ENCODE data around the gene MXD3.

The MXD3 gene

DNA sequence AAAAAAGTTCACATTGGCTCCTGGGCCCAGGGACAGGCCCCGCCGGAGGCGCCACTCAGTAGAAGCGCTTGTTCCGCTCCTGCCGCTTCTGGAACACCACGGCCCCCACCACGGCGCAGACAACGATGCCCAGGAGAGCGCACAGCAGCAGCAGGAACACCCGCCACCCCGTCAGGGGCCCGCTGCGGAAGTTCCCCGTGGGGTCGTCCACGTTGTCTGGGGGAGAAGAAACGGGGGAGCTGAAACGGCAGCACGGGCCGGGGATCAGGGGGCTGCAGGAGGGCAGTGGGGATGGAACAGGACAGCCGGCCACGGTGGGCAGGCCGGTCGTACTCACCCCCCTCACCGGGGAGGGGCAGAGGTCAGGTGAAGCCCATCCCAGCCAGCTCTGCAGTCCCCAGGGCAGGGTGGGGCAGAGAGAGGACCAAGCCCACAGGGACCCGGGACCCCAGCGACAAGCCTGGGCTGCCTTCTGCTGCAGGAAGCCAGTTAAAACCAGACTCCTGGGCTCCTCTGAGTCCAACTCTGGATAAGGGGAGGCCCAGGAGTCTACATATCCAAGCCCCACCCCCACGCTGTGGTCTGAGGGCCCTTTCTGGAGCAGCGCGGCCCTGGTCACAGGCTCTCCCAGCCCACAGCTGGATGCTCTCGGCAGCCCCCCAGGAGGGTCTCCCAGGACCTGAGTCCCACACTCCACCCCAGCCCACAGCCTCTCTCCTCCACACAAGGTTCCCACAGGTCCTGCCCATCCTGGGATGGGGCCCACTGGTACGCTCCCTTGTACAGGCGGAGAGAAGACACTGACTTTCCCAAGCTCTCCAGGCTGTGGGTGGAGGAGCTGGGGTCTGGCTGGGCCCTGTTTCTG lies 20.6 kb upstream of the MXD3 start:
- no peak overlapping the region for H3K9ac ChIP-seq (ENCODE audit: low read depth, low read length)
- no peaks in the 10 kb centered on the region for H3K27me3 ChIP-seq (ENCODE audit: insufficient read depth, low read length)
- 94% methylated on average over 35 of the region's 35 CpGs for WGBS
- no peak overlapping the region for H3K4me3 ChIP-seq (ENCODE audit: low read length)
- no peaks in the 10 kb centered on the region for H3K4me1 ChIP-seq (ENCODE audit: insufficient read depth, low read length)
- H3K36me3 ChIP-seq (ENCODE audit: insufficient read depth, low read length), result peaks cover 66% of the 10 kb centered on the region
- H3K27ac ChIP-seq (ENCODE audit: low read depth, low read length), result no peak overlapping the region
- no peaks in the 10 kb centered on the region for H3K9me3 ChIP-seq (ENCODE audit: insufficient read depth, low read depth, low read length)

DNA sequence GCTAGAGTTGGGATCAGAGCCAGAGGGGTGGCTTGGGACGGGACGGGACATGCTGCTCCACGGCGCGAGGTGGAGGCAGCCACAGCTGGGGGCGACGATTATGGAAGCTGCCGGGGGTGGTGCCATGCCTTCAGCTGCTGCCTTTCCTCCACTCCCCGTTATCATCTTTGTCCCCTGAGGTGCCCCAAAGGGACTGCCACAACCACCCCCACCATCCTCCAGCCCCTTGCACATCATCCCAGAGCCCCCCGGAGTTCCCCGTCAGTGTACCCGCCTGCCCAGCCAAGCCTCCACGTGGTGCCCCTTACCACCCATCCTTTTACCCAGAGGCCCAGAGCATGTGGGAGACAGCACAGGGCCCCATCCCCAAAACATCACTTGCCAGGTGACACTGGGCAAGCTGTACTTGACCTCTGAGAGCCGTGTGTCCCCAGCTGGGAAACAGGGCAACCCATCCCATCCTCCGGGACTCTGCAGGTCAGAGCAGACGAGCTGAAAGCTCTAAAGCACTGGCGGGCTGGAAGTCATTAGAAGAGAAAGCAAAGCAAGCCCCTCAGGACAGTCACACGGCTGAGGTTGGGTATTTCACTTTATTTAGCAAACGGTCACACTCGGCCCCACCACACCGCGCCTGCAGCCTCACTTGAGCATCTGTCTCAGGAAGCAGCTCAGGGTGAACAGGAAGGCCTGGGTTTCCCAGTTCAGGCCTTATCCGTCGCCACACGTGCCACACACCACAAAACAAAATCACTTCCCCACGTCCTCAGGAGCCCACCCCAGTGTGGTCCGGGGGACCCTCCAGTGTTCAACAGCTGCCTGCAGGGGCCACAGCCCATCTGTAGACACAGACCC lies 19.5 kb upstream of the MXD3 start:
- Histone ChIP-seq H3K4me3 (ENCODE audit: low read length) (no peak overlapping the region), H3K9me3 (ENCODE audit: insufficient read depth, low read depth, low read length) (no peaks in the 10 kb centered on the region), H3K27me3 (ENCODE audit: insufficient read depth, low read length) (no peaks in the 10 kb centered on the region), H3K9ac (ENCODE audit: low read depth, low read length) (no peak overlapping the region; the same call in 1 of the 2 replicates), H3K4me1 (ENCODE audit: insufficient read depth, low read length) (peaks cover under 1% of the 10 kb centered on the region; the same call in 1 of the 2 replicates), H3K36me3 (ENCODE audit: insufficient read depth, low read length) (peaks cover 55% of the 10 kb centered on the region), H3K27ac (ENCODE audit: low read depth, low read length) (no peak overlapping the region)
- WGBS, result 95% methylated on average over 27 of the region's 27 CpGs

DNA sequence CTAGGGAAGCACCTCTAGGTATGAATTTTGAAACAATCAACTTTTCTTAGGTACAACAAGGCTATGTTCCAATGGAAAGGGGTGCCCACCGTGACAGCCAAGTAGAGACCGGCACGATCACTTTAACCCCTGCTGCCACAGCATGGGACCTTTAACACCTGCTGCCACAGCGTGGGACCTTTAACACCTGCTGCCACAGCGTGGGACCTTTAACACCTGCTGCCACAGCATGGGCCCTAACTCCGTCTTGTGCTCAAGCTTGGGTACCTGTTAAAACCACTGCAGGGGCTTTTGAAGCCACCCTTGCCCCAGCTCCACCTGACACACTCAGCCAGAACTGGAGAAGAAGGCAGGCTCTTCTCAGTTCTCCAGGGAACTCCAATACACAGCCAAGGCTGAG lies 18.2 kb upstream of the MXD3 start:
- Histone ChIP-seq H3K36me3 (ENCODE audit: insufficient read depth, low read length) (peaks cover 42% of the 10 kb centered on the region), H3K9ac (ENCODE audit: low read depth, low read length) (no peak overlapping the region), H3K4me3 (ENCODE audit: low read length) (no peak overlapping the region), H3K9me3 (ENCODE audit: insufficient read depth, low read depth, low read length) (no peaks in the 10 kb centered on the region), H3K4me1 (ENCODE audit: insufficient read depth, low read length) (peaks cover 9% of the 10 kb centered on the region), H3K27ac (ENCODE audit: low read depth, low read length) (no peak overlapping the region), H3K27me3 (ENCODE audit: insufficient read depth, low read length) (no peaks in the 10 kb centered on the region)
- WGBS, result 91% methylated on average over 6 of the region's 6 CpGs

DNA sequence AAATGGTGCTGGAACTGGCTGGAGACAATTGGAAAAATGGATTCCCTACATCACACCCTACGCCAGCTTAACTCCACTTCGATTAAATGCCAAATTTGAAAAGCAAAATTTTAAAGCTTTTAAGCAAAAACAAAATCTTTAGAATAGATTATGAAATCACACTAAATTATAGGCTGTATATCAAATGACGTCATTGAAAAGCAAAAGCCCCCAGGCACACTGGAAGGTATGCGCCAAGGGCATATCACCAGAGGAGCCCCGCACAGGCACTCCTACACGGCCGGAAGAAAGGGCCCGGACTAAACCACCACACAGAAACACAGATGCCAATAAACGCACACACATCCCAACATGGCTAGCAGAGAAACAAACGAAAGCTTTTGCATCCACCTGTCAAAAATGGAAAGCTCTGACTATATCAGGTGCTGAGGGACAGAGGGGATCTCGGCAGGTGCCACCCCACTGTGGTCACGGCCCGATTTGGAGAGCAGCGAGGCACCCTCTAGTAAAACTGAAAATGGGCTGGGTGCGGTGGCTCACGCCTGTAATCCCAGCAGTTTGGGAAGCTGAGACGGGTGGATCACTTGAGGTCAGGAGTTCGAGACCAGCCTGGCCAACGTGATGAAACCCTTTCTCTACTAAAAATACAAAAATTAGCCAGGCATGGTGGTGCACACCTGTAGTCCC lies 17.0 kb upstream of the MXD3 start:
- WGBS, result 90% methylated on average over 17 of the region's 19 CpGs
- no peak overlapping the region for H3K9ac ChIP-seq (ENCODE audit: low read depth, low read length)
- peaks cover 30% of the 10 kb centered on the region for H3K36me3 ChIP-seq (ENCODE audit: insufficient read depth, low read length)

DNA sequence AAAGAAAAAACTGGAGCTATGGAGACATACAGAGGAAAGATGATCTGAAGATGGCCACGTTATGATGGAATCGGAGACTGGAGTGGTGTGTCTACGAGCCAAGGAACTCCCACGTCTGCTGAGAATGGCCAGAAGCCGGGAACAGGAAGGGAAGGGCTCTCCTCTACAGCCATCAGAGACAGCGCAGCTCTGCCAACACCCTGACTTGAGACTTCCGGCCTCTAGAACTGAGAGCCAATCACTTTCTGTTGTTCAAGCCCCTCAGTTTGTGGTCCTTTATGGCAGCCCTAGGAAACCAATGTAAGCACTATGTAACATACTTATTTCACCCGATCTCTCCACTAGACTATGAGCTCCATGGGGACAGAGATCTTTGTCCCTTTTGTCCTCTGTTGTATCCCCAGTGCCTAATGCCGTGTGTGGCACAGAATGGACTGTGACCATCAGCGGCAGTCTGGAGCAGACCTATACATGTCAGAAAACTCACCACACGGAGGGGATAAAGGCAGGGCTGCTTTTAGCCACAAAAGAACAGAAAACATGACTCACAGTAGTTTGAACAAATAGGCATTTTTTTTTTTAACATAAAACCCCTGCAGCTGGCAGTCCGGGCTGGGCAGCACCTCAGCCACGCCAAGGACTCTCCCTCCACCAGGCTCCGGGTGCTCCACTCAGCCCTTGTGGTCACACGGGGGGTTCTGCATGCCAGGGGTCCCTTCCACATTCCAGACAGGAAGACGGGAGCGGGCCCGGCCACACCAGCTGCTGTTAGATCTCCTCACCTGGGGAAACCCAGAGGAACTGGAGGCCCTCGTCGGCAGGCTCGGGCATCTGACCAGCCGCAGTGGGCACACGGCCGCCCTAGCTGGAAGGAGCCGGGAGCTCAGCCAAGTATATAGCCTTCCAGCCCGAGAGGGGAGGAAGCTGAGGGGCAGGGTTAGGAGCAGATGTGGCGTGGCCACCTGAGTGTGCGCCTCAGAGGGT lies 16.1 kb upstream of the MXD3 start:
- peaks cover 22% of the 10 kb centered on the region for H3K36me3 ChIP-seq (ENCODE audit: insufficient read depth, low read length)
- H3K4me3 ChIP-seq (ENCODE audit: low read length), result no peak overlapping the region
- H3K9me3 ChIP-seq (ENCODE audit: insufficient read depth, low read depth, low read length), result no peaks in the 10 kb centered on the region
- H3K27me3 ChIP-seq (ENCODE audit: insufficient read depth, low read length), result no peaks in the 10 kb centered on the region
- WGBS, result 94% methylated on average over 28 of the region's 28 CpGs
- peaks cover 9% of the 10 kb centered on the region for H3K4me1 ChIP-seq (ENCODE audit: insufficient read depth, low read length)
- peak overlapping the region; percentile 19; the same call in 1 of the 2 replicates for H3K9ac ChIP-seq (ENCODE audit: low read depth, low read length)
- peak overlapping the region; percentile 18; the same call in 1 of the 2 replicates for H3K27ac ChIP-seq (ENCODE audit: low read depth, low read length)

More for the DNA sequence above, 17.0 kb upstream of the MXD3 start:
- H3K9me3 ChIP-seq (ENCODE audit: insufficient read depth, low read depth, low read length), result no peaks in the 10 kb centered on the region
- H3K27ac ChIP-seq (ENCODE audit: low read depth, low read length), result peak overlapping the region; percentile 18; the same call in 1 of the 2 replicates
- H3K4me1 ChIP-seq (ENCODE audit: insufficient read depth, low read length), result peaks cover 9% of the 10 kb centered on the region
- no peak overlapping the region for H3K4me3 ChIP-seq (ENCODE audit: low read length)
- no peaks in the 10 kb centered on the region for H3K27me3 ChIP-seq (ENCODE audit: insufficient read depth, low read length)

DNA sequence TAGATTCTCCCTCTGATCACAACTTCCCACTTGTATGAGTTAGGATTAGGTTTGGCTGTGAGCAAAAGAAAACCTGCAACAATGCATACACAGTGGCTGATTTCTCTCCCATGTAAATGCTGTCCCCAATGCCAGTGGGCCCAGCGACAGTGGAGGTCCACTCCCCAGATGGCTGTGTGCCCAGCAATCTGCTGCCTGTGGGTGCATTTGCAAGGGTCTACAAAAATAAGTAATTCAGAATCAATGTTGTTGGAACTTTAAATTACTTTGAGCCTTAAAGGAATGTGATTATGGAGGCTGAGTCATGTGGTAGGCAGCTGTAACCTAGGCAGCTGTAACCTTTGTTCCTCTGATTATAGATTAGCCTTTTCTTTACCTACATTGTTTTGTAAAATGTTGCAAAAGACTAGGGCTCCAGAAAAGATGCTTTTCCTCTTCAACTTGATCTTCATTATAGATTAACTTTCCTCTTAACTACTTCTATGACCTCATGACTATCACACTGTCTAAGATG lies 14.2 kb upstream of the MXD3 start:
- no peak overlapping the region for H3K4me3 ChIP-seq (ENCODE audit: low read length)
- H3K9me3 ChIP-seq (ENCODE audit: insufficient read depth, low read depth, low read length), result no peaks in the 10 kb centered on the region
- H3K27me3 ChIP-seq (ENCODE audit: insufficient read depth, low read length), result no peaks in the 10 kb centered on the region
- H3K4me1 ChIP-seq (ENCODE audit: insufficient read depth, low read length), result peaks cover 9% of the 10 kb centered on the region
- H3K27ac ChIP-seq (ENCODE audit: low read depth, low read length), result peak overlapping the region; percentile 86
- peaks cover 11% of the 10 kb centered on the region; the same call in 1 of the 2 replicates for H3K36me3 ChIP-seq (ENCODE audit: insufficient read depth, low read length)
- H3K9ac ChIP-seq (ENCODE audit: low read depth, low read length), result peak overlapping the region; percentile 54
- 25% methylated on average over 1 of the region's 1 CpG for WGBS

DNA sequence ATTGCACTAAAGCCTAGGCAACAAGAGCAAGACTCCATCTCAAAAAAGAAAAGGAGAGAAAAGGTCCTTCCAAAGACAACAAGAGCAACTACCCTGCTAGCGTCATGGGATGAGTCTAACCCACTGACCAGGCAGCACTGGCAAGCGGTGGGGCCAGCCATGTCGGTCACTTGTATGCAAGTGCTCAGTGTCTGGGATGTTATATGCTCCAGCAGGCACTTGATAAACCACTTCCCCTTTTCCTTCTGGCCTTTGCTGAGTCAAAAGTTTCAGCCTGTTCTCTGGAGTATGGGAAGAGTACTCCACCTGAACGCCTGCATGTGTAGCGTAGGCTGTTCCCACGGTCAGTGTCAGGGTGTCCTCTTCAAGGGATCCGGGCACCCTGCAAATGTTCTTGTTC lies 9.2 kb upstream of the MXD3 start:
- no peak overlapping the region for H3K9ac ChIP-seq (ENCODE audit: low read depth, low read length)
- H3K27me3 ChIP-seq (ENCODE audit: insufficient read depth, low read length), result no peaks in the 10 kb centered on the region
- no peaks in the 10 kb centered on the region for H3K9me3 ChIP-seq (ENCODE audit: insufficient read depth, low read depth, low read length)
- 97% methylated on average over 7 of the region's 7 CpGs for WGBS
- H3K36me3 ChIP-seq (ENCODE audit: insufficient read depth, low read length), result no peaks in the 10 kb centered on the region
- peaks cover 5% of the 10 kb centered on the region for H3K4me1 ChIP-seq (ENCODE audit: insufficient read depth, low read length)
- no peak overlapping the region for H3K27ac ChIP-seq (ENCODE audit: low read depth, low read length)
- no peak overlapping the region for H3K4me3 ChIP-seq (ENCODE audit: low read length)

DNA sequence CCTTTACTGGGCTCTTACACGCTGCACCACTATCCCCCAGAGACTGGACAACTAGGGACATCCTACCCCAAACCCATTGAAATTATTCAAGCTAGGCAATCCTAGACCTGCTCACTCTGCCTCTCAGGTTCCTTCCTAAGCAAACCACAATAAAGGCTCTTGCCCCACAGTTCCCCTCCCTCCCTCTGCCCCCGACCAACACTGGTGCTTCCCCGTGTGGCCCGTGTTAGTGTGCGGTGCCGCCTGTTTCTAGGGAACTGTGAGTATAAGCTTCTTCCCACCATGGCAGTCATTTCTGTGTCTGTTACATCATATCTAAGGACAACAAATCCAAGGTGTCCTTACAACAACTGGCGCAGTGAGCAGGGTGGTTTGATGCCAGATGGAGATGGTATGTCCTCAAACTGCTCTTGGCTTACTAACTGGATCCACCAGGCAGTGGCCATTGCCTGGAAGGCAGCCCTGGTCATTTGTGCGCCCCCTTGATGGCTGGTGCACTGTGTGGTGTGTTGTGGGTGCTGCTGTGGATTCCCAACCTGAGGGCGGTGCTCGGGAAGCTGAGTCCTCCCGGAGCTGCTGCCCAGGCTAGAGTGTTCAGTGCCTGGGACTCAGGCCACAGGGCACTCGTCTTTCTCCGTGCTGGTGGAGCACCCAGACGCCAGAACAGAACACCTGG lies 8.4 kb upstream of the MXD3 start:
- H3K9me3 ChIP-seq (ENCODE audit: insufficient read depth, low read depth, low read length), result no peaks in the 10 kb centered on the region
- H3K27ac ChIP-seq (ENCODE audit: low read depth, low read length), result no peak overlapping the region
- no peaks in the 10 kb centered on the region for H3K27me3 ChIP-seq (ENCODE audit: insufficient read depth, low read length)
- H3K36me3 ChIP-seq (ENCODE audit: insufficient read depth, low read length), result no peaks in the 10 kb centered on the region
- no peaks in the 10 kb centered on the region; the same call in 1 of the 2 replicates for H3K4me1 ChIP-seq (ENCODE audit: insufficient read depth, low read length)
- no peak overlapping the region for H3K4me3 ChIP-seq (ENCODE audit: low read length)
- H3K9ac ChIP-seq (ENCODE audit: low read depth, low read length), result no peak overlapping the region
- WGBS, result 95% methylated on average over 14 of the region's 14 CpGs

DNA sequence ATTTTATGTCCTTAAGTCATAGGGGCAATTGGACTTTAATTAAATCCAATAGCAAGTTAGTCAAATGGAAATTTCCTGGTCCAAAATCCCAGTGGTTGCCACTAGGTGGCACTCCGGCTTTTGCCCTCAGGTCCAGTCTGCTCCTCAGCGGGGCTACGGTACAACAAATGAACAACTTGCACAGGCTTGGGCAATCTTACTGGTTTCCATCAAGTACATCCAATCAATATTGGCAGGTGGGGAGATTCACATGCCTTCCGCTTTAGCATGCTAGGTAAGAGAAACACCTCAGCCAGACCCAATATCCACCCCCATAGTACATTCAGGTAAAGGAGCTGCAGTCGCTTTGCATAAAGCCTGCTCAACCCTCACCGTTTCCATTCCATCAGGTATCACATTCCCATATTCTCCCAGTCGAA lies 6.3 kb upstream of the MXD3 start:
- H3K27me3 ChIP-seq (ENCODE audit: insufficient read depth, low read length), result no peaks in the 10 kb centered on the region
- no peak overlapping the region for H3K4me3 ChIP-seq (ENCODE audit: low read length)
- no peak overlapping the region for H3K9ac ChIP-seq (ENCODE audit: low read depth, low read length)
- WGBS, result 33% methylated on average over 7 of the region's 7 CpGs
- no peaks in the 10 kb centered on the region for H3K36me3 ChIP-seq (ENCODE audit: insufficient read depth, low read length)
- H3K9me3 ChIP-seq (ENCODE audit: insufficient read depth, low read depth, low read length), result no peaks in the 10 kb centered on the region
- no peak overlapping the region for H3K27ac ChIP-seq (ENCODE audit: low read depth, low read length)
- H3K4me1 ChIP-seq (ENCODE audit: insufficient read depth, low read length), result no peaks in the 10 kb centered on the region; the same call in 1 of the 2 replicates

Measured in HUES64 (cell line).